ENCODE measurements around the gene ZNF74. TPM values are rescaled to one million over a fixed set of nuclear protein-coding genes. Genes with fewer than 3 reads are reported as not detected.
"Not testable (repeated sequence)": the region's sequence is repeated elsewhere in the genome, so short reads cannot be mapped to it uniquely, and the experiment has no call there.

Gene ZNF74
- total RNA-seq, 1 experiment from 2014 or later = 34.3 TPM

DNA sequence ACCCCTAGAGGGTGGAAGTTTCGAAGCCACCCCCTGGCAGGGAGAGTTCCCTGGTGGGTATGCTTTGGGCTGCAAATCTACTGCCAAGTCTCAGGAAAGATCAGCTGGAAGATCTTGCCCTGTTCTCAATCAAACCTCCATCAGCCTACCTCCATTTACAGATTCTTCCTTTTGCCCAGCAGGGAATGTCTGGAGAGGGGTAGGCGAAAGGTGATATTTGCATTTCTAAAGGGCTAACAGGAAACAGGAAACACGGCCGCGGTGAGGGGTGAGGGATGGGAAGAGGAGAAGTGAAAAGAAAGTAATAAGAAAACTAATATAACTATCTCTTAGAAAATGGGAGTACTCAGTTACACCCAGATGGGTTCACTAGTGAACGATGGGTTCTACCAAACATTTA is 22.3 kb upstream of the ZNF74 start:
- H3K36me3 Mint-ChIP-seq (ENCODE audit: insufficient read depth in 1 of 3, low read depth in 3 of 3); H3T11ph ChIP-seq (ENCODE audit: low read length); H3K27me3 ChIP-seq (ENCODE audit: insufficient read depth, low read length); H3K9me3 Mint-ChIP-seq; H3K4me2 ChIP-seq (ENCODE audit: insufficient read depth, insufficient read length, low read length); H2BK12ac ChIP-seq (ENCODE audit: insufficient read length, low read depth, low read length); H3K9ac ChIP-seq (ENCODE audit: extremely low read depth, insufficient read length, low read length); H3K79me2 ChIP-seq (ENCODE audit: insufficient read depth, low read length); H3K56ac ChIP-seq (ENCODE audit: insufficient read length, low read depth, low read length); H2AK5ac ChIP-seq (ENCODE audit: insufficient read length, low read length); H3K79me1 ChIP-seq (ENCODE audit: insufficient read depth, low read depth, low read length, poor library complexity, severe bottlenecking); H4K20me1 ChIP-seq (ENCODE audit: control insufficient read depth, insufficient read depth, insufficient read length); H3K4me1 ChIP-seq (ENCODE audit: insufficient read depth, low read length); DNase-seq; H3K14ac ChIP-seq (ENCODE audit: insufficient read depth, low read length); H3K18ac ChIP-seq (ENCODE audit: insufficient read length, low read depth, low read length); H2BK20ac ChIP-seq (ENCODE audit: low read depth, low read length, poor library complexity, severe bottlenecking); H2AFZ ChIP-seq (ENCODE audit: low read length); H4K91ac ChIP-seq (ENCODE audit: insufficient read length, low read depth, low read length); H2BK5ac ChIP-seq (ENCODE audit: insufficient read length, low read length); H3K23ac ChIP-seq (ENCODE audit: insufficient read length, low read depth, low read length); H4K8ac ChIP-seq (replicated peaks; ENCODE audit: insufficient read length, low read depth, low read length); H2BK15ac ChIP-seq (ENCODE audit: low read depth, low read length); H3K9me3 ChIP-seq (ENCODE audit: control insufficient read depth, low read depth, low read length); H2BK120ac ChIP-seq (ENCODE audit: low read depth, low read length, poor library complexity, severe bottlenecking); H3K23me2 ChIP-seq (ENCODE audit: insufficient read length, low read depth, low read length, poor library complexity, severe bottlenecking); H4K5ac ChIP-seq (ENCODE audit: insufficient read length, low read depth, low read length); H3K4ac ChIP-seq (ENCODE audit: low read depth, low read length): not testable (repeated sequence)
- Mint-ChIP-seq H3K27me3 (ENCODE audit: low read depth) (peaks cover 55% of the 10 kb centered on the region), H3K4me3 (peak overlapping the region; percentile 54 to 68; a peak in 4 of 5 replicates), H3K27ac (peak overlapping the region in 2 of 3 experiments; percentile 95 to 96; a peak in 5 of 7 replicates), H3K4me1 (peaks cover 13 to 18% of the 10 kb centered on the region in 2 experiments)
- peak overlapping the region; percentile 39 for H3K27ac ChIP-seq (ENCODE audit: insufficient read length, low read depth, low read length)
- whole genome bisulfite sequencing (ENCODE audit: extremely low coverage, insufficient read length, low lambda C conversion rate) = no CpG with 5 or more reads among the region's 6 CpGs

DNA sequence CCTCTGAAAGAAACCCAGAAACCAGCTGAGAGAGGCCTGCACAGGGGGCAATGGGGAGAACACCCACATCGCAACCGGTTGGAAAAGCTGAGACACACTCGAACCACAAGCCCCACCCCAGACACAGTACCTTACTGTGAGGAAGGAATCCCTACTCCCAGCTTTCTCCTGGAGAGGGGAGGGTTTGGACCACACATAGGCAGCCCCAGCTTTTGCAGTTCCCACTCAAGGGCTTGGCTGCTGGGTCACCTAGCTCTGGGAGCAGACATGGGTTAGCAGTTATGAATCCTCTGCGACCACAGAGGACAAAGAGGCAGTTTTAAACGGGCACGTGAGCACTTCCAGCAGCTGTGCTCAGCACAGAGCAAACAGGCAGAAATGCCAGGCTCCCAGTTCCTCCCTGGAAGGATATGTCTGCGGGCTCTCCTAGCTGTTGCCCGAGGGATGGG is 21.5 kb upstream of the ZNF74 start:
- H3T11ph ChIP-seq (ENCODE audit: low read length); H2AFZ ChIP-seq (ENCODE audit: low read length); H4K91ac ChIP-seq (ENCODE audit: insufficient read length, low read depth, low read length); H3K4me1 ChIP-seq (ENCODE audit: insufficient read depth, low read length); H3K79me2 ChIP-seq (ENCODE audit: insufficient read depth, low read length); H2BK20ac ChIP-seq (ENCODE audit: low read depth, low read length, poor library complexity, severe bottlenecking); H3K4ac ChIP-seq (ENCODE audit: low read depth, low read length); H3K4me3 Mint-ChIP-seq; H2BK120ac ChIP-seq (ENCODE audit: low read depth, low read length, poor library complexity, severe bottlenecking); H3K9me3 Mint-ChIP-seq; H3K36me3 Mint-ChIP-seq (ENCODE audit: insufficient read depth in 1 of 3, low read depth in 3 of 3); H3K9ac ChIP-seq (ENCODE audit: extremely low read depth, insufficient read length, low read length); H3K23me2 ChIP-seq (ENCODE audit: insufficient read length, low read depth, low read length, poor library complexity, severe bottlenecking); H3K27me3 ChIP-seq (ENCODE audit: insufficient read depth, low read length); H3K18ac ChIP-seq (ENCODE audit: insufficient read length, low read depth, low read length); H4K5ac ChIP-seq (ENCODE audit: insufficient read length, low read depth, low read length); H4K20me1 ChIP-seq (ENCODE audit: control insufficient read depth, insufficient read depth, insufficient read length); H2BK15ac ChIP-seq (ENCODE audit: low read depth, low read length); H3K9me3 ChIP-seq (ENCODE audit: control insufficient read depth, low read depth, low read length); H2BK12ac ChIP-seq (ENCODE audit: insufficient read length, low read depth, low read length); H2BK5ac ChIP-seq (ENCODE audit: insufficient read length, low read length); H3K27ac ChIP-seq (ENCODE audit: insufficient read length, low read depth, low read length); H3K56ac ChIP-seq (ENCODE audit: insufficient read length, low read depth, low read length); H2AK5ac ChIP-seq (ENCODE audit: insufficient read length, low read length); H3K79me1 ChIP-seq (ENCODE audit: insufficient read depth, low read depth, low read length, poor library complexity, severe bottlenecking); H4K8ac ChIP-seq (replicated peaks; ENCODE audit: insufficient read length, low read depth, low read length); H3K4me2 ChIP-seq (ENCODE audit: insufficient read depth, insufficient read length, low read length); H3K23ac ChIP-seq (ENCODE audit: insufficient read length, low read depth, low read length): not testable (repeated sequence)
- Mint-ChIP-seq H3K4me1 (peaks cover 13 to 18% of the 10 kb centered on the region in 2 experiments), H3K27ac (peak overlapping the region in 1 of 3 experiments; percentile 80; a peak in 1 of 7 replicates), H3K27me3 (ENCODE audit: low read depth) (peaks cover 55% of the 10 kb centered on the region)
- peak; percentile 26 for DNase-seq
- H3K14ac ChIP-seq (ENCODE audit: insufficient read depth, low read length) = peak overlapping the region; percentile 65; the same call in 1 of the 2 replicates
- no CpG with 5 or more reads among the region's 8 CpGs for WGBS (ENCODE audit: extremely low coverage, insufficient read length, low lambda C conversion rate)

All from H9 (cell line).